ENCODE measurements around the gene AZIN2. TPM values are rescaled to one million over a fixed set of nuclear protein-coding genes. Genes with fewer than 3 reads are reported as not detected.
"Not testable (repeated sequence)": the region's sequence is repeated elsewhere in the genome, so short reads cannot be mapped to it uniquely, and the experiment has no call there.

Gene AZIN2
- total RNA-seq, 2 experiments from 2014 or later, result 3.9 to 4.5 TPM

GRCh38 chr1:33099290-33100118 is 18.6 kb downstream of the AZIN2 start:
- ChIA-PET CTCF (interaction anchor here (0.6 to 10.2 kb wide), 11 partner anchors 10 to 251 kb away, joined by 3 to 94 read pairs (median 4); partner anchors contain the start of gene TRIM62), POLR2A (interaction anchor here (0.7 to 3.4 kb wide), 10 partner anchors 9 to 281 kb away, joined by 3 to 58 read pairs (median 4); partner anchors contain the start of genes AZIN2, S100PBP and TRIM62)
- Mint-ChIP-seq H3K4me1 (peaks cover 67% of the 10 kb centered on the region), H3K27ac (peak overlapping the region; percentile 98), H3K36me3 (ENCODE audit: low read depth) (peaks cover 9% of the 10 kb centered on the region), H3K27me3 (no peaks in the 10 kb centered on the region), H3K9me3 (no peaks in the 10 kb centered on the region), H3K4me3 (peak overlapping the region; percentile 62)
- peak; percentile 90 for DNase-seq

- POLR2A ChIA-PET, result interaction anchor here (0.7 to 3.4 kb wide), 2 partner anchors 27 to 237 kb away, joined by 3 to 58 read pairs; no protein-coding TSS in a partner anchor
- H3K36me3 Mint-ChIP-seq (ENCODE audit: low read depth); H3K4me3 Mint-ChIP-seq; H3K9me3 Mint-ChIP-seq; H3K27me3 Mint-ChIP-seq; DNase-seq: not testable (repeated sequence)
- peaks cover 65% of the 10 kb centered on the region for H3K4me1 Mint-ChIP-seq
- CTCF ChIA-PET, result interaction anchor here (1.0 to 10.2 kb wide), 5 partner anchors 11 to 81 kb away, joined by 3 to 94 read pairs (median 6); partner anchors contain the start of gene TRIM62
- peak overlapping the region; percentile 98 for H3K27ac Mint-ChIP-seq
Measured at GRCh38 chr1:33100119-33100415, 19.1 kb downstream of the AZIN2 start.

GRCh38 chr1:33110477-33110876 is 29.5 kb downstream of the AZIN2 start:
- no peaks in the 10 kb centered on the region for H3K27me3 Mint-ChIP-seq
- no peak for DNase-seq
- no peaks in the 10 kb centered on the region for H3K4me1 Mint-ChIP-seq
- ChIA-PET POLR2A (interaction anchor here (0.7 kb wide), 1 partner anchor 32 kb away, joined by 3 read pairs; no protein-coding TSS in a partner anchor), CTCF (interaction anchor here (1.0 to 1.4 kb wide), 2 partner anchors 70 to 185 kb away, joined by 3 read pairs; no protein-coding TSS in a partner anchor)
- H3K4me3 Mint-ChIP-seq, result no peak overlapping the region
- no peak overlapping the region for H3K27ac Mint-ChIP-seq
- H3K36me3 Mint-ChIP-seq (ENCODE audit: low read depth), result peaks cover 10% of the 10 kb centered on the region
- peaks cover 14% of the 10 kb centered on the region for H3K9me3 Mint-ChIP-seq

- Mint-ChIP-seq H3K4me3 (no peak overlapping the region), H3K36me3 (ENCODE audit: low read depth) (peaks cover 10% of the 10 kb centered on the region), H3K27me3 (no peaks in the 10 kb centered on the region), H3K27ac (no peak overlapping the region), H3K9me3 (peaks cover 14% of the 10 kb centered on the region), H3K4me1 (no peaks in the 10 kb centered on the region)
- ChIA-PET CTCF (interaction anchor here (1.1 to 1.4 kb wide), 2 partner anchors 12 to 69 kb away, joined by 3 read pairs; no protein-coding TSS in a partner anchor), POLR2A (no interaction called here)
- DNase-seq, result peak; percentile 15
Measured at GRCh38 chr1:33111965-33112364, 31.0 kb downstream of the AZIN2 start.

DNA sequence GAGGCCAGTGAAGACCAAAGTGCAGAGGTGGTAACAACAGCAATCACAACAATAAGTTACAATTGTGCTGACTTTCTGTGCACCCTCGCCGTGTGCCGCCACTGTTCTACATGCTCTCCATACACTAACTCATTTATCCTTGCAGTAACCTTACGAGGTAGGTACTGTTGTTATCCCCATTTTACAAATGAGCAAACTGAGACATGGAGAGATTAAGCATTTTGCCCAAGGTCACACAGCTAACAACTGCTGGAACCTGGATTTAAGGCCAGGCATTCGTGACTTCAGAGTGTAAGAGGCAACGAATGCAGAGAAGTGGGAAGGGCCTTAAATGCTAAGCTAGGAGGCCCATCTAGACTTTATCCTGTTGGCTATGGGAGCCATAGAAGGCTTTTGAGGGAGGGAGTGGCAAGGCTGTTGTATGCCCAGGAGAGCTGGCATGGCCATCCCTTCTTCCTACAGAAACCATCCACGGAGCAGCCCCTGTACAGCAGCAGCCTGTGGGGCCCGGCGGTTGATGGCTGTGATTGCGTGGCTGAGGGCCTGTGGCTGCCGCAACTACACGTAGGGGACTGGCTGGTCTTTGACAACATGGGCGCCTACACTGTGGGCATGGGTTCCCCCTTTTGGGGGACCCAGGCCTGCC is 36.6 kb downstream of the AZIN2 start:
- no peaks in the 10 kb centered on the region for H3K27me3 Mint-ChIP-seq
- H3K27ac Mint-ChIP-seq, result no peak overlapping the region
- no peaks in the 10 kb centered on the region for H3K4me1 Mint-ChIP-seq
- no peaks in the 10 kb centered on the region for H3K9me3 Mint-ChIP-seq
- POLR2A ChIA-PET, result interaction anchor here (1.3 to 1.4 kb wide), 2 partner anchors 9 to 18 kb away, joined by 4 to 5 read pairs; no protein-coding TSS in a partner anchor
- H3K36me3 Mint-ChIP-seq (ENCODE audit: low read depth), result no peaks in the 10 kb centered on the region
- DNase-seq, result peak; percentile 12
- no peak overlapping the region for H3K4me3 Mint-ChIP-seq
- CTCF ChIA-PET, result interaction anchor here (0.5 kb wide), 1 partner anchor 97 kb away, joined by 3 read pairs; no protein-coding TSS in a partner anchor

GRCh38 chr1:33118274-33118673 is 37.3 kb downstream of the AZIN2 start:
- peak; percentile 14 for DNase-seq
- ChIA-PET POLR2A (interaction anchor here (1.4 kb wide), 1 partner anchor 8 kb away, joined by 5 read pairs; no protein-coding TSS in a partner anchor), CTCF (interaction anchor here (0.5 kb wide), 1 partner anchor 98 kb away, joined by 3 read pairs; no protein-coding TSS in a partner anchor)
- H3K9me3 Mint-ChIP-seq, result no peaks in the 10 kb centered on the region
- H3K27me3 Mint-ChIP-seq, result no peaks in the 10 kb centered on the region
- H3K36me3 Mint-ChIP-seq (ENCODE audit: low read depth), result no peaks in the 10 kb centered on the region
- H3K27ac Mint-ChIP-seq, result no peak overlapping the region
- no peaks in the 10 kb centered on the region for H3K4me1 Mint-ChIP-seq
- no peak overlapping the region for H3K4me3 Mint-ChIP-seq

DNA sequence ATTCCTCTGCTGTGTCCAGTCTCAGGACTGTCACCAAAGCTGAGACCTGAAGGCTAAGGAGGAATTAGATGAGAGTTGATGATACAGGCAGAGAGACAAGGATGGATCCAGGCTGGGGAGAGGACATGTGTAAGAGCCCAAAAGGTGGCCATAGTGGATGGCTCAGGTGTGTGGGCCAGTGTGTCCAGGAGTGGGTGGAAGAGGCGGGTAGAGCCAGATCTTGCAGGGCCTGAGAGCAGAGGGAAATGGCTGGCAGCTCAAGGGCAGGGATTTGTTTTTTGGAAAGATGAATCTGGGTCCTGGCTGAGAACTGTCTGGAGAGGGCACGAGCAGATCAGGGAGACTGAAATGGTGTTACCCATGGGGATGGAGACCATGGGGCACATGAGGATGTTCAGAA is 38.1 kb downstream of the AZIN2 start:
- Mint-ChIP-seq H3K27me3 (no peaks in the 10 kb centered on the region), H3K27ac (no peak overlapping the region), H3K9me3 (no peaks in the 10 kb centered on the region), H3K4me1 (no peaks in the 10 kb centered on the region), H3K4me3 (no peak overlapping the region), H3K36me3 (ENCODE audit: low read depth) (no peaks in the 10 kb centered on the region)
- DNase-seq, result peak; percentile 7
- ChIA-PET CTCF (interaction anchor here (0.6 kb wide), 1 partner anchor 9 kb away, joined by 3 read pairs; no protein-coding TSS in a partner anchor), POLR2A (interaction anchor here (0.8 kb wide), 1 partner anchor 8 kb away, joined by 3 read pairs; no protein-coding TSS in a partner anchor)

- H3K4me1 Mint-ChIP-seq, result no peaks in the 10 kb centered on the region
- no peaks in the 10 kb centered on the region for H3K9me3 Mint-ChIP-seq
- H3K27me3 Mint-ChIP-seq, result no peaks in the 10 kb centered on the region
- peaks cover 3% of the 10 kb centered on the region for H3K36me3 Mint-ChIP-seq (ENCODE audit: low read depth)
- H3K4me3 Mint-ChIP-seq, result no peak overlapping the region
- H3K27ac Mint-ChIP-seq, result no peak overlapping the region
- CTCF ChIA-PET, result no interaction called here
- POLR2A ChIA-PET, result interaction anchor here (0.8 kb wide), 1 partner anchor 7 kb away, joined by 3 read pairs; no protein-coding TSS in a partner anchor
- peak; percentile 15 for DNase-seq
Measured at GRCh38 chr1:33119532-33120217, 38.7 kb downstream of the AZIN2 start.

- ChIA-PET CTCF (interaction anchor here (0.6 kb wide), 1 partner anchor 96 kb away, joined by 5 read pairs; no protein-coding TSS in a partner anchor), POLR2A (interaction anchor here (1.4 kb wide), 1 partner anchor 22 kb away, joined by 5 read pairs; no protein-coding TSS in a partner anchor)
- H3K27ac Mint-ChIP-seq, result no peak overlapping the region
- H3K4me3 Mint-ChIP-seq, result no peak overlapping the region
- H3K9me3 Mint-ChIP-seq, result no peaks in the 10 kb centered on the region
- peaks cover 13% of the 10 kb centered on the region for H3K36me3 Mint-ChIP-seq (ENCODE audit: low read depth)
- DNase-seq, result peak; percentile 14
- H3K27me3 Mint-ChIP-seq, result no peaks in the 10 kb centered on the region
- peaks cover 6% of the 10 kb centered on the region for H3K4me1 Mint-ChIP-seq
Measured at GRCh38 chr1:33120436-33121231, 39.7 kb downstream of the AZIN2 start.

DNA sequence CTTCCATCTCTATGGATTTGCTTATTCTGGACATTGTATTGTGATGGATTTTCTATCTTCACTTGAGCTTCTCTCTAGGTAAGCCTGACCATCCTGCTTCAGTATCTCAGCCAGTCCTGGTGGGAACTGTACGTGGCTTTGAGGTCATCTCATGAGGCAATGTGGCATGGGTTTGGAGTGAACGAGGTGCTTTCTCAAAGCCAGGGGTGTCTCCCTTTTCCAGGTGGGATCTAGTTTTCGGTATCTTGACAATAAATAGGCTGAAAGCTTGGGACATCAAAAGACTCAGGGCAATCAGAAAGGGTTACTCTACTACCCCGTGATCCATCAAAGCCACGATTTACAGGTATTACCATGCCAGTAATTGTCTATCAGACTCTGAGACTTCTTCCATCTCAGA is 40.8 kb downstream of the AZIN2 start:
- peak; percentile 3 for DNase-seq
- no peak overlapping the region for H3K27ac Mint-ChIP-seq
- peaks cover 14% of the 10 kb centered on the region for H3K4me1 Mint-ChIP-seq
- H3K27me3 Mint-ChIP-seq, result no peaks in the 10 kb centered on the region
- no peak overlapping the region for H3K4me3 Mint-ChIP-seq
- ChIA-PET POLR2A (interaction anchor here (1.4 kb wide), 1 partner anchor 23 kb away, joined by 5 read pairs; no protein-coding TSS in a partner anchor), CTCF (no interaction called here)
- H3K9me3 Mint-ChIP-seq, result no peaks in the 10 kb centered on the region
- peaks cover 20% of the 10 kb centered on the region for H3K36me3 Mint-ChIP-seq (ENCODE audit: low read depth)

- ChIA-PET CTCF (no interaction called here), POLR2A (interaction anchor here (1.3 kb wide), 1 partner anchor 9 kb away, joined by 3 read pairs; no protein-coding TSS in a partner anchor)
- H3K27me3 Mint-ChIP-seq, result no peaks in the 10 kb centered on the region
- DNase-seq, result peak; percentile 12
- no peak overlapping the region for H3K4me3 Mint-ChIP-seq
- H3K9me3 Mint-ChIP-seq, result no peaks in the 10 kb centered on the region
- peaks cover 24% of the 10 kb centered on the region for H3K36me3 Mint-ChIP-seq (ENCODE audit: low read depth)
- H3K27ac Mint-ChIP-seq, result no peak overlapping the region
- H3K4me1 Mint-ChIP-seq, result peaks cover 17% of the 10 kb centered on the region
Measured at GRCh38 chr1:33122483-33123178, 41.7 kb downstream of the AZIN2 start.
